NCI-H510A treated with DMSO at 0.1 percent for 48 hours (cell line): ENCODE measurements around the gene CHMP2A.

ENCODE experiments used
- DNase-seq: peaks from one replicate; lab custom pipeline; 2025; lab: John Stamatoyannopoulos, UW

CHMP2A gene

GRCh38 chr19:58569943-58570670 lies 15.2 kb upstream of the CHMP2A start:
- no peak for DNase-seq

- no peak for DNase-seq
These were observed 14.5 kb upstream of the CHMP2A start for GRCh38 chr19:58569191-58569942.

- no peak for DNase-seq
These were observed 13.7 kb upstream of the CHMP2A start for GRCh38 chr19:58568453-58569130.

- DNase-seq: no peak
These were observed 12.1 kb upstream of the CHMP2A start for GRCh38 chr19:58566989-58567388.

- no peak for DNase-seq
These were observed 8.9 kb upstream of the CHMP2A start for GRCh38 chr19:58563823-58564222.

GRCh38 chr19:58563034-58563573 lies 8.2 kb upstream of the CHMP2A start:
- no peak for DNase-seq

GRCh38 chr19:58562122-58563033 lies 7.5 kb upstream of the CHMP2A start:
- no peak for DNase-seq

GRCh38 chr19:58561373-58562121 lies 6.6 kb upstream of the CHMP2A start:
- DNase-seq: no peak

GRCh38 chr19:58560921-58561320 lies 6.0 kb upstream of the CHMP2A start:
- no peak for DNase-seq

GRCh38 chr19:58560007-58560887 lies 5.3 kb upstream of the CHMP2A start:
- DNase-seq: no peak

GRCh38 chr19:58559275-58560006 lies 4.5 kb upstream of the CHMP2A start:
- DNase-seq: no peak

GRCh38 chr19:58558623-58559274 lies 3.8 kb upstream of the CHMP2A start:
- DNase-seq: no peak

GRCh38 chr19:58558066-58558622 lies 3.2 kb upstream of the CHMP2A start, which contains the start of gene UBE2M:
TSS of gene UBE2M (minus strand) at chr19:58558611. CDS start at chr19:58558381, 230 bp downstream.
- DNase-seq: no peak

- no peak for DNase-seq
These were observed 2.5 kb upstream of the CHMP2A start for GRCh38 chr19:58557221-58558065.

GRCh38 chr19:58556622-58557220 lies 1.8 kb upstream of the CHMP2A start:
- DNase-seq: no peak

- DNase-seq: no peak
These were observed 1.2 kb upstream of the CHMP2A start for GRCh38 chr19:58555920-58556621.
